K562 (cell line): ENCODE measurements around the gene SLC4A5. TPM values are rescaled to one million over a fixed set of nuclear protein-coding genes. Genes with fewer than 3 reads are reported as not detected.

Experiments used
- ATAC-seq: fragments of 200-7000 bp; cut with Tn5 transposase; 3 replicates; pipeline ENCODE4 v1.9.1; 2020; ENCODE audit warnings: moderate library complexity
- BruUV-seq: library from RNA; stranded (reverse); fragments of 400-500 nt; replicated peaks from 2 replicates; lab custom pipeline; 2021; lab: Mats Ljungman, UMichigan
- CTCF ChIA-PET: fragments of 300-600 bp; formaldehyde crosslinking; extraction: SDS; loops from one replicate; lab custom pipeline; 2021; ENCODE audit warnings: low intra/inter-chr PET ratio; lab: Yijun Ruan, JAX
- POLR2A ChIA-PET: fragments of 300-600, 350-650 bp; sonication (Branson Sonifier 250); formaldehyde crosslinking; extraction: SDS; loops from one replicate; lab custom pipeline; 2021; ENCODE audit warnings: antibody characterized with exemption, inconsistent platforms; lab: Yijun Ruan, JAX
- DNase-seq, 4 experiments: peaks; one replicate each; pipeline versions ENCODE4 v3.0.0 to v3.0.0-alpha.2; 2011 to 2018; ENCODE audit warnings: low spot score in 3 of 4, mixed read lengths in 3 of 4; ENCODE audit errors: extremely low read depth in 1 of 4
- FAIRE-seq: peaks from 2 replicates; lab custom pipeline; 2011; peaks lifted over from hg19 to GRCh38; lab: Jason Lieb, UNC
- H2AFZ ChIP-seq: 2 replicates; pipeline ENCODE4 v1.6.0; 2011; ENCODE audit warnings: low read depth, low read length, control low read depth, inconsistent platforms
- H3K27ac ChIP-seq: fragments of 200-600 bp; 3 replicates; pipeline ENCODE4 v1.8.0; 2011; ENCODE audit warnings: low read depth, mild to moderate bottlenecking, control low read depth, inconsistent platforms, low read length, moderate library complexity, mixed read lengths; ENCODE audit errors: extremely low read depth
- H3K27me3 ChIP-seq, 2 experiments: fragments of 300-600 bp in 1 of 2; 2 replicates in 1 of 2; 3 replicates in 1 of 2; pipeline versions ENCODE4 v1.6.0 to v1.8.0; 2011; ENCODE audit warnings: inconsistent platforms in 2 of 2, low read length in 2 of 2, mild to moderate bottlenecking in 1 of 2, mixed read lengths in 1 of 2, moderate library complexity in 1 of 2; ENCODE audit not compliant: control insufficient read depth in 2 of 2, insufficient read depth in 2 of 2
- H3K36me3 ChIP-seq: fragments of 300-600 bp; 3 replicates; pipeline ENCODE4 v1.8.0; 2011; ENCODE audit warnings: mild to moderate bottlenecking, low read length, inconsistent platforms; ENCODE audit not compliant: control insufficient read depth, insufficient read depth
- H3K4me1 ChIP-seq, 2 experiments: fragments of 200-600 bp in 1 of 2; replicated peaks in 1 of 2; 2 replicates in 1 of 2; 3 replicates in 1 of 2; pipeline versions ENCODE4 v1.5.1 to v1.8.0; 2011; ENCODE audit warnings: inconsistent platforms in 2 of 2, low read length in 2 of 2, mild to moderate bottlenecking in 1 of 2, mixed read lengths in 1 of 2, moderate library complexity in 1 of 2; ENCODE audit not compliant: control insufficient read depth in 2 of 2, insufficient read depth in 2 of 2
- H3K4me2 ChIP-seq: 2 replicates; pipeline ENCODE4 v1.6.1; 2011; ENCODE audit warnings: low read length, control low read depth, inconsistent platforms, mixed read lengths; ENCODE audit not compliant: insufficient read depth
- H3K4me3 ChIP-seq: fragments of 200-600 bp; sonication (generic), shearing (Covaris generic); 2 replicates; pipeline ENCODE4 v1.5.1; 2016; ENCODE audit warnings: control low read depth, inconsistent platforms
- H3K79me2 ChIP-seq: fragments of 200-600 bp; 3 replicates; pipeline ENCODE4 v1.8.0; 2011; ENCODE audit warnings: low read length, inconsistent platforms; ENCODE audit not compliant: control insufficient read depth, insufficient read depth
- H3K9ac ChIP-seq, 2 experiments: 2 replicates each; pipeline versions ENCODE4 v1.6.0 to v1.6.1; 2011; ENCODE audit warnings: low read depth in 2 of 2, low read length in 2 of 2, control low read depth in 1 of 2, inconsistent platforms in 1 of 2, mild to moderate bottlenecking in 1 of 2, mixed read lengths in 1 of 2; ENCODE audit not compliant: insufficient read depth in 1 of 2
- H3K9me1 ChIP-seq: one replicate; pipeline ENCODE4 v1.6.0; 2011; ENCODE audit warnings: inconsistent platforms, mild to moderate bottlenecking, low read length, moderate library complexity; ENCODE audit not compliant: control insufficient read depth, insufficient read depth
- H3K9me3 ChIP-seq: replicated peaks from 2 replicates; pipeline ENCODE4 v1.5.1; 2011; ENCODE audit warnings: low read depth, low read length, inconsistent platforms; ENCODE audit not compliant: control insufficient read depth, insufficient read depth
- H4K20me1 ChIP-seq: replicated peaks from 2 replicates; pipeline ENCODE4 v1.6.1; 2011; ENCODE audit warnings: low read length, inconsistent platforms, mixed read lengths; ENCODE audit not compliant: control insufficient read depth, insufficient read depth
- HMGXB4 ChIP-seq: sonication (generic); formaldehyde crosslinking; IDR thresholded peaks from 2 replicates; pipeline ENCODE4 v1.8.1; 2023; ENCODE audit warnings: mild to moderate bottlenecking, missing genetic modification reagents
- ILF3 ChIP-seq: fragments of 450-650 bp; IDR thresholded peaks from 2 replicates; pipeline ENCODE4 v1.6.1; 2018; ENCODE audit warnings: antibody characterized with exemption, mild to moderate bottlenecking, moderate library complexity, borderline replicate concordance
- MED1 ChIP-seq: sonication (generic); formaldehyde crosslinking; IDR thresholded peaks from 2 replicates; pipeline ENCODE4 v1.8.1; 2023; ENCODE audit warnings: missing genetic modification reagents, borderline replicate concordance
- NR4A1 ChIP-seq, 2 experiments: fragments of 250-450 bp in 1 of 2; fragments of 450-650 bp in 1 of 2; sonication (Bioruptor Pico) in 1 of 2; IDR thresholded peaks; 2 replicates each; pipeline versions ENCODE4 v1.4.0 to v1.6.1; 2016 to 2020; ENCODE audit warnings: mild to moderate bottlenecking in 2 of 2, missing compliant biosample characterization in 1 of 2, missing genetic modification characterization in 1 of 2, moderate library complexity in 1 of 2
- SIN3A ChIP-seq, 2 experiments: fragments of 150-350 bp in 1 of 2; IDR thresholded peaks; 2 replicates each; pipeline ENCODE4 v1.6.1; 2011 to 2016; ENCODE audit warnings: borderline replicate concordance in 2 of 2, low read depth in 2 of 2, low read length in 2 of 2, mild to moderate bottlenecking in 2 of 2, moderate library complexity in 2 of 2; ENCODE audit not compliant: control insufficient read depth in 1 of 2
- SMAD2 ChIP-seq: fragments of 150-350 bp; IDR thresholded peaks from 2 replicates; pipeline ENCODE4 v1.6.1; 2014; ENCODE audit warnings: low read depth, mild to moderate bottlenecking, low read length
- STAT6 ChIP-seq: sonication (generic); formaldehyde crosslinking; IDR thresholded peaks from 2 replicates; pipeline ENCODE4 v1.8.1; 2023; ENCODE audit warnings: mild to moderate bottlenecking, missing genetic modification reagents
- ZBTB7A ChIP-seq: IDR thresholded peaks from 2 replicates; pipeline ENCODE4 v1.6.1; 2011; ENCODE audit warnings: low read depth, mild to moderate bottlenecking, low read length, moderate library complexity, borderline replicate concordance; ENCODE audit not compliant: control insufficient read depth
- ZNF589 ChIP-seq: fragments of 200-800 bp; sonication (Bioruptor generic); IDR thresholded peaks from 2 replicates; pipeline ENCODE4 v1.6.1; 2016; ENCODE audit warnings: low read depth, missing genetic modification characterization, missing compliant biosample characterization
- ZNF76 ChIP-seq: fragments of 250-450 bp; sonication (Bioruptor Pico); IDR thresholded peaks from 2 replicates; pipeline ENCODE4 v1.4.0; 2020; ENCODE audit warnings: mild to moderate bottlenecking, moderate library complexity, borderline replicate concordance
- in situ Hi-C: fragments of 300-500 bp; cut with MboI; formaldehyde crosslinking; loops from 4 replicates; pipeline ENCODE4 v1.15.0; 2018; ENCODE audit warnings: inconsistent platforms, mixed read lengths
- intact Hi-C: fragments of 100-400 bp; cut with micrococcal nuclease; formaldehyde crosslinking; loops from 2 replicates; pipeline ENCODE4 v1.14.2; 2022
- polyA plus RNA-seq, 8 experiments: library from polyadenylated mRNA; depleted of rRNA in 4 of 8; stranded (reverse) in 5 of 8; unstranded in 3 of 8; fragments of >200 nt; fragmentation: Nextera tagmentation in 2 of 8; fragmentation: Illumina TruSeq in 1 of 8; extraction: Ambion mirVana in 2 of 8; extraction: Trizol in 1 of 8; gene quantifications; 2 replicates each; pipeline versions ENCODE4 v1.2.1 to v1.2.3, GENCODE V29; 2011 to 2014; ENCODE audit warnings: inconsistent platforms in 1 of 8, missing spikeins in 1 of 8
- total RNA-seq, 7 experiments: library from RNA; depleted of rRNA in 6 of 7; stranded (reverse); fragments of >200 nt in 6 of 7; fragmentation: Illumina TruSeq in 2 of 7; extraction: Trizol in 2 of 7; gene quantifications; 2 replicates each; pipeline versions ENCODE4 v1.2.1 to v1.2.3, GENCODE V29; 2011 to 2021; ENCODE audit warnings: low replicate concordance in 1 of 7

The SLC4A5 gene
- total and polyA plus RNA-seq, 9 of the 15 experiments (the other 6 are each of a cell fraction or from before 2014, with no cell fraction given), result 0.03 to 0.77 (median 0.14) TPM; not detected in 1

- DNase-seq (no peak), FAIRE-seq (no peak)
- Histone ChIP-seq H2AFZ (peak overlapping the region; percentile 55; the same call in 1 of the 2 replicates), H3K4me3 (peak overlapping the region; percentile 81), H3K27me3 (no peaks in the 10 kb centered on the region), H3K36me3 (peaks cover 21% of the 10 kb centered on the region; the same call in 2 of the 3 replicates), H3K4me1 (peaks cover 14 to 19% of the 10 kb centered on the region in 2 experiments), H3K9ac (peak overlapping the region; percentile 79 to 95; a peak in 3 of 4 replicates), H3K9me1 (no peaks in the 10 kb centered on the region)
- CTCF ChIA-PET, result no interaction called here
- BruUV-seq, result no TSS peak
- TF ChIP-seq SMAD2 (no peak), ZNF589 (CRISPR knock-in tag) (no peak), HMGXB4 (CRISPR knock-in tag) (no peak), ZNF76 (CRISPR knock-in tag) (no peak), NR4A1 (CRISPR knock-in tag; IDR thresholded peaks at IDR 0.05) (no peak), NR4A1 (tag; IDR thresholded peaks at IDR 0.05) (no peak), ILF3 (0 out of 2 replicates have a peak, but pooled peaks have one; percentile 56), STAT6 (CRISPR knock-in tag) (no peak), ZBTB7A (no peak), MED1 (CRISPR knock-in tag) (no peak), SIN3A (IDR thresholded peaks at IDR 0.05; ENCODE audit: borderline replicate concordance in 2 of 2, control insufficient read depth in 1 of 2, low read depth in 2 of 2, low read length in 2 of 2) (0 out of 4 replicates have a peak, but pooled peaks of 1 of the 2 experiments have one; percentile 12)
- TF ChIP-seq, all 486 proteins: peak for 2
- H4K20me1 ChIP-seq, result no peaks in the 10 kb centered on the region; the same call in 1 of the 2 replicates
- H3K79me2 ChIP-seq, result peaks cover 58% of the 10 kb centered on the region
- ATAC-seq, result no peak
- in situ Hi-C loops, result no loop called here
- intact Hi-C loops, result no loop called here
- peak overlapping the region; percentile 86 for H3K4me2 ChIP-seq
- POLR2A ChIA-PET, result interaction anchor here (0.7 to 6.5 kb wide), 12 partner anchors 10 to 441 kb away, joined by 3 to 98 read pairs (median 6); partner anchors contain the start of genes BOLA3, MTHFD2 and TPRKB
- H3K9me3 ChIP-seq, result no peaks in the 10 kb centered on the region
- H3K27ac ChIP-seq, result peak overlapping the region; percentile 83; the same call in 2 of the 3 replicates
Measured at GRCh38 chr2:74177696-74178095, 165.5 kb downstream of the SLC4A5 start.
